Keratinocyte (primary cell): ENCODE measurements around the gene TRAF1. TPM values are rescaled to one million over a fixed set of nuclear protein-coding genes. Genes with fewer than 3 reads are reported as not detected.
A peak's percentile ranks its signal among the peaks of the same experiment; 100 is the strongest.

Source experiments
- DNase-seq: peaks from one replicate; pipeline ENCODE4 v3.0.0-alpha.2; 2011; ENCODE audit warnings: low read depth, missing footprints, low spot score
- FAIRE-seq: peaks from 2 replicates; lab custom pipeline; 2011; peaks lifted over from hg19 to GRCh38; lab: Jason Lieb, UNC
- H2AFZ ChIP-seq: 2 replicates; pipeline ENCODE4 v1.6.0; 2012; ENCODE audit warnings: low read length, control low read depth, inconsistent platforms; ENCODE audit not compliant: control insufficient read depth
- H3K27ac ChIP-seq: 2 replicates; pipeline ENCODE4 v1.5.1; 2011; ENCODE audit warnings: low read length; ENCODE audit not compliant: control insufficient read depth, insufficient read depth
- H3K27me3 ChIP-seq: 3 replicates; pipeline ENCODE4 v1.6.0; 2011; ENCODE audit warnings: low read length; ENCODE audit not compliant: control insufficient read depth, insufficient read depth; ENCODE audit errors: extremely low read depth
- H3K36me3 ChIP-seq, 2 experiments: 2 replicates in 1 of 2; 3 replicates in 1 of 2; pipeline ENCODE4 v1.5.1; 2011; ENCODE audit warnings: low read length in 2 of 2, mild to moderate bottlenecking in 1 of 2; ENCODE audit not compliant: control insufficient read depth in 2 of 2, insufficient read depth in 2 of 2; ENCODE audit errors: extremely low read depth in 1 of 2
- H3K4me1 ChIP-seq: 3 replicates; pipeline ENCODE4 v1.5.1; 2011; ENCODE audit warnings: low read length; ENCODE audit not compliant: control insufficient read depth, insufficient read depth; ENCODE audit errors: extremely low read depth
- H3K4me2 ChIP-seq: 3 replicates; pipeline ENCODE4 v1.6.0; 2011; ENCODE audit warnings: low read depth, low read length; ENCODE audit not compliant: control insufficient read depth, insufficient read depth; ENCODE audit errors: extremely low read depth
- H3K4me3 ChIP-seq, 3 experiments: fragments of 200-600 bp in 1 of 3; sonication (generic) in 1 of 3; 2 replicates in 2 of 3; 3 replicates in 1 of 3; pipeline ENCODE4 v1.5.1; 2011 to 2016; ENCODE audit warnings: low read length in 3 of 3, mild to moderate bottlenecking in 3 of 3, control low read depth in 2 of 3, inconsistent platforms in 1 of 3, low read depth in 1 of 3, mixed read lengths in 1 of 3, mixed run types in 1 of 3, moderate library complexity in 1 of 3; ENCODE audit not compliant: control insufficient read depth in 2 of 3, insufficient read depth in 2 of 3; ENCODE audit errors: extremely low read depth in 1 of 3
- H3K79me2 ChIP-seq: 2 replicates; pipeline ENCODE4 v1.6.0; 2012; ENCODE audit warnings: low read length; ENCODE audit not compliant: control insufficient read depth, insufficient read depth
- H3K9ac ChIP-seq: 3 replicates; pipeline ENCODE4 v1.6.0; 2011; ENCODE audit warnings: low read length; ENCODE audit not compliant: control insufficient read depth, insufficient read depth; ENCODE audit errors: extremely low read depth
- H3K9me1 ChIP-seq: 3 replicates; pipeline ENCODE4 v1.6.0; 2011; ENCODE audit warnings: low read length; ENCODE audit not compliant: control insufficient read depth, insufficient read depth; ENCODE audit errors: extremely low read depth
- H3K9me3 ChIP-seq: 2 replicates; pipeline ENCODE4 v1.5.1; 2012; ENCODE audit warnings: low read depth, low read length; ENCODE audit not compliant: control insufficient read depth
- H4K20me1 ChIP-seq: 3 replicates; pipeline ENCODE4 v1.6.0; 2011; ENCODE audit warnings: low read length; ENCODE audit not compliant: control insufficient read depth, insufficient read depth; ENCODE audit errors: extremely low read depth
- CTCF ChIP-seq, 3 experiments: IDR thresholded peaks in 1 of 3; conservative IDR thresholded peaks in 1 of 3; optimal IDR thresholded peaks in 1 of 3; 2 replicates in 2 of 3; 3 replicates in 1 of 3; pipeline versions ENCODE3 to v1.5.1; 2011; ENCODE audit warnings: low read length in 3 of 3, mild to moderate bottlenecking in 3 of 3, moderate library complexity in 2 of 3, control low read depth in 1 of 3, inconsistent platforms in 1 of 3; ENCODE audit not compliant: insufficient read depth in 2 of 3; ENCODE audit errors: extremely low read depth in 1 of 3
- EZH2 ChIP-seq: IDR thresholded peaks from one replicate; pipeline ENCODE4 v1.6.1; 2012; ENCODE audit warnings: inconsistent platforms, mild to moderate bottlenecking, low read length, moderate library complexity
- dilution Hi-C: fragments of 300-500 bp; cut with MboI; formaldehyde crosslinking; loops from one replicate; pipeline ENCODE4 v1.7.0; 2020; ENCODE audit warnings: low sequenced_read_pairs; ENCODE audit not compliant: extremely low pct_ligation_motif_present
- polyA plus RNA-seq, 5 experiments: library from polyadenylated mRNA; depleted of rRNA in 3 of 5; stranded (reverse) in 3 of 5; stranded (forward) in 1 of 5; unstranded in 1 of 5; fragments of >200 nt; gene quantifications; 1 replicate in 1 of 5; 2 replicates in 3 of 5; 3 replicates in 1 of 5; pipeline versions ENCODE4 v1.2.1 to v1.2.3, GENCODE V29; 2011 to 2012; ENCODE audit warnings: missing spikeins in 2 of 5, low read depth in 1 of 5, low replicate concordance in 1 of 5

TRAF1 gene
- polyA plus RNA-seq, 1 donor (not counting 4 experiments of a cell fraction or from before 2014, with no cell fraction given), result 1.2 TPM

DNA sequence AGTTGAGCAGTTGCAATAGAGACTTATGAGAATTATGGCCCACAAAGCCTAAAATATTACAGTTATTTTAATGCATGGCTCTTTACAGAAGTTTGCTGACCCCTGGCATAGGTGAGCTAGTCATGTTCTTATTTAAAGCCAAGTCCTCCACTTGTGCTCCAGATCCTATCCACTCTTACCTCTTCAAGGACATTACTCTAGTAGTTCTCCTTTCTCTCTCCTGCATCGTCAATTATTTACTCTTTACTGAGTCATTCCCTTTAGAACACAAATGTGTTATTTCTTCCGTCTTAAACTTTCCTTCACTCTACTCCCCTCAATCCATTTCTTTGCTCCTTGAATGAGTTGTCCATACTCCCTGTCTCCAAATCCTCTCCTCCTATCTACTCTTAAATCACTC, 20.6 kb upstream of the TRAF1 start:
- no peak for TF ChIP-seq EZH2
- TF ChIP-seq CTCF (optimal IDR thresholded peaks at IDR 0.05 in 1 of 3, IDR thresholded peaks at IDR 0.05 in 1 of 3, conservative IDR thresholded peaks at IDR 0.05 in 1 of 3; ENCODE audit: extremely low read depth in 1 of 3, insufficient read depth in 2 of 3, low read length in 3 of 3), result no peak
- DNase-seq (no peak), FAIRE-seq (no peak)
- Histone ChIP-seq H4K20me1 (no peaks in the 10 kb centered on the region), H3K79me2 (no peaks in the 10 kb centered on the region), H3K4me2 (no peak overlapping the region), H2AFZ (no peak overlapping the region), H3K9me1 (no peaks in the 10 kb centered on the region), H3K9me3 (no peaks in the 10 kb centered on the region), H3K27ac (no peak overlapping the region), H3K4me1 (peaks cover 34% of the 10 kb centered on the region), H3K27me3 (no peaks in the 10 kb centered on the region), H3K4me3 (no peak overlapping the region), H3K36me3 (no peaks in the 10 kb centered on the region), H3K9ac (no peak overlapping the region)
- dilution Hi-C loops, result no loop called here

DNA sequence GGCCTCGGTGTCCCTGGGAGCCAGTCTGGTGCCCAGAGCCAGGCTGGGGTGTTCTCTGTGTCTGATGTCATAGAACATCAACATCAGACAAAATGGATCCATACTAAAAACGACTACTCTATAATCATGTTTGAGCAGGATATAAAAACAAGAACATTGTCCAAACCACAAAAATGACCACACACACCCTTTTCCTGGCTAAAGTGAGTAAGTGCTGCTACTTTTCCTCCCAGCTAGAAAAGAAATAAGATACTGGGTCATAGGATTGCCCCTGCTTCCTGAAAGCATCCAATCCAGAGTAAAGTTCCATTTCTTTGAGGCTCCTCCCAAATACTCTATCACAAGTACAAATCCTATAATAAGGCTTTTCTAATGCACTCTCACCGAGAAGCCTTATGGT, 19.7 kb upstream of the TRAF1 start:
- no peak for FAIRE-seq
- no peaks in the 10 kb centered on the region for H3K9me1 ChIP-seq
- no peaks in the 10 kb centered on the region for H3K27me3 ChIP-seq
- no peak for DNase-seq
- H3K27ac ChIP-seq, result no peak overlapping the region
- no peaks in the 10 kb centered on the region for H3K36me3 ChIP-seq
- dilution Hi-C loops, result no loop called here
- H4K20me1 ChIP-seq, result no peaks in the 10 kb centered on the region
- peak overlapping the region; percentile 21 for H2AFZ ChIP-seq
- no peaks in the 10 kb centered on the region for H3K79me2 ChIP-seq
- H3K4me3 ChIP-seq, result no peak overlapping the region
- peak overlapping the region; percentile 7 for H3K4me2 ChIP-seq
- peaks cover 42% of the 10 kb centered on the region for H3K4me1 ChIP-seq
- TF ChIP-seq EZH2 (no peak), CTCF (optimal IDR thresholded peaks at IDR 0.05 in 1 of 3, IDR thresholded peaks at IDR 0.05 in 1 of 3, conservative IDR thresholded peaks at IDR 0.05 in 1 of 3; ENCODE audit: extremely low read depth in 1 of 3, insufficient read depth in 2 of 3, low read length in 3 of 3) (no peak)
- H3K9ac ChIP-seq, result no peak overlapping the region
- H3K9me3 ChIP-seq, result no peaks in the 10 kb centered on the region
